Nephron progenitor cell (in vitro differentiated cells): ENCODE data around the gene JAZF1.

Experiments used
- DNase-seq: peaks from one replicate; pipeline ENCODE4 v3.0.0; 2021
- H3K27ac Mint-ChIP-seq: 2 replicates; pipeline ENCODE4 v1.8.0; 2021; ENCODE audit warnings: mild to moderate bottlenecking, moderate library complexity, mixed read lengths
- H3K27me3 Mint-ChIP-seq: 2 replicates; pipeline ENCODE4 v1.8.0; 2021; ENCODE audit warnings: mild to moderate bottlenecking, low read depth, mixed read lengths; ENCODE audit not compliant: poor library complexity
- H3K36me3 Mint-ChIP-seq: 2 replicates; pipeline ENCODE4 v1.8.0; 2021; ENCODE audit warnings: low read depth, mixed read lengths
- H3K4me1 Mint-ChIP-seq: 2 replicates; pipeline ENCODE4 v1.8.0; 2021; ENCODE audit warnings: mixed read lengths
- H3K4me3 Mint-ChIP-seq: 2 replicates; pipeline ENCODE4 v1.8.0; 2021; ENCODE audit warnings: mild to moderate bottlenecking, moderate library complexity, mixed read lengths
- H3K9me3 Mint-ChIP-seq: 2 replicates; pipeline ENCODE4 v1.8.0; 2021; ENCODE audit warnings: mild to moderate bottlenecking, moderate library complexity, mixed read lengths
- CTCF ChIP-seq: fragments of 200-600 bp; sonication (generic); IDR thresholded peaks from 2 replicates; pipeline ENCODE4 v1.5.0; 2021; ENCODE audit warnings: antibody characterized with exemption

Gene JAZF1

GRCh38 chr7:27918503-27918902 is 262.1 kb downstream of the JAZF1 start:
- Mint-ChIP-seq H3K27me3 (no peaks in the 10 kb centered on the region), H3K4me3 (no peak overlapping the region), H3K27ac (no peak overlapping the region), H3K36me3 (no peaks in the 10 kb centered on the region), H3K4me1 (peaks cover 26% of the 10 kb centered on the region), H3K9me3 (peaks cover 12% of the 10 kb centered on the region)
- DNase-seq, result no peak
- TF ChIP-seq CTCF, result no peak

- Mint-ChIP-seq H3K27ac (no peak overlapping the region), H3K36me3 (no peaks in the 10 kb centered on the region), H3K4me1 (peaks cover 22% of the 10 kb centered on the region), H3K9me3 (peaks cover 12% of the 10 kb centered on the region), H3K27me3 (no peaks in the 10 kb centered on the region), H3K4me3 (no peak overlapping the region)
- no peak for TF ChIP-seq CTCF
- no peak for DNase-seq
These were observed 262.8 kb downstream of the JAZF1 start for GRCh38 chr7:27917774-27918314.

GRCh38 chr7:27917119-27917518 is 263.5 kb downstream of the JAZF1 start:
- H3K4me1 Mint-ChIP-seq, result peaks cover 27% of the 10 kb centered on the region
- DNase-seq, result no peak
- no peaks in the 10 kb centered on the region for H3K36me3 Mint-ChIP-seq
- no peak overlapping the region for H3K27ac Mint-ChIP-seq
- H3K9me3 Mint-ChIP-seq, result peaks cover 12% of the 10 kb centered on the region
- no peak overlapping the region for H3K4me3 Mint-ChIP-seq
- no peaks in the 10 kb centered on the region for H3K27me3 Mint-ChIP-seq
- TF ChIP-seq CTCF, result no peak

- H3K9me3 Mint-ChIP-seq, result peaks cover 12% of the 10 kb centered on the region
- no peak overlapping the region for H3K4me3 Mint-ChIP-seq
- no peak for DNase-seq
- H3K36me3 Mint-ChIP-seq, result no peaks in the 10 kb centered on the region
- H3K27ac Mint-ChIP-seq, result no peak overlapping the region
- H3K4me1 Mint-ChIP-seq, result peaks cover 24% of the 10 kb centered on the region
- peaks cover 3% of the 10 kb centered on the region for H3K27me3 Mint-ChIP-seq
- TF ChIP-seq CTCF, result no peak
These were observed 264.2 kb downstream of the JAZF1 start for GRCh38 chr7:27916372-27916771.

- no peak for DNase-seq
- TF ChIP-seq CTCF, result no peak
- H3K9me3 Mint-ChIP-seq, result peaks cover 12% of the 10 kb centered on the region
- H3K4me3 Mint-ChIP-seq, result no peak overlapping the region
- no peak overlapping the region for H3K27ac Mint-ChIP-seq
- no peaks in the 10 kb centered on the region for H3K36me3 Mint-ChIP-seq
- H3K27me3 Mint-ChIP-seq, result peaks cover 3% of the 10 kb centered on the region
- peaks cover 10% of the 10 kb centered on the region for H3K4me1 Mint-ChIP-seq
These were observed 266.2 kb downstream of the JAZF1 start for GRCh38 chr7:27914409-27914808.

- H3K4me3 Mint-ChIP-seq, result no peak overlapping the region
- H3K9me3 Mint-ChIP-seq, result peaks cover 12% of the 10 kb centered on the region
- H3K4me1 Mint-ChIP-seq, result peaks cover 7% of the 10 kb centered on the region
- TF ChIP-seq CTCF, result no peak
- H3K27ac Mint-ChIP-seq, result no peak overlapping the region
- H3K27me3 Mint-ChIP-seq, result peaks cover 3% of the 10 kb centered on the region
- no peak for DNase-seq
- no peaks in the 10 kb centered on the region for H3K36me3 Mint-ChIP-seq
These were observed 267.8 kb downstream of the JAZF1 start for GRCh38 chr7:27912751-27913150.
